DOHH2 (cell line): ENCODE data around the gene MROH8.

Experiments
- H3F3A ChIP-seq: fragments of 200-600 bp; sonication (generic), shearing (Covaris generic); 2 replicates; pipeline ENCODE4 v1.6.0; 2016; ENCODE audit warnings: antibody characterized with exemption, mild to moderate bottlenecking; ENCODE audit not compliant: control insufficient read depth, insufficient read depth
- H3K27ac ChIP-seq: fragments of 200-600 bp; sonication (generic); 2 replicates; pipeline ENCODE4 v1.5.1; 2014; ENCODE audit warnings: low read depth, mild to moderate bottlenecking, low read length, moderate library complexity
- H3K27me3 ChIP-seq: fragments of 200-600 bp; sonication (generic); 2 replicates; pipeline ENCODE4 v1.6.1; 2014; ENCODE audit warnings: mild to moderate bottlenecking, low read length, mixed read lengths; ENCODE audit not compliant: control insufficient read depth
- H3K36me3 ChIP-seq: fragments of 200-600 bp; sonication (generic); 2 replicates; pipeline ENCODE4 v1.6.1; 2014; ENCODE audit warnings: mild to moderate bottlenecking, low read length, moderate library complexity, mixed read lengths; ENCODE audit not compliant: control insufficient read depth
- H3K4me1 ChIP-seq: fragments of 200-600 bp; sonication (generic); 2 replicates; pipeline ENCODE4 v1.6.1; 2014; ENCODE audit warnings: mild to moderate bottlenecking, low read length, mixed read lengths; ENCODE audit not compliant: control insufficient read depth
- H3K4me2 ChIP-seq: fragments of 200-600 bp; sonication (generic); 2 replicates; pipeline ENCODE4 v1.6.0; 2014; ENCODE audit warnings: mild to moderate bottlenecking, low read length, moderate library complexity
- H3K4me3 ChIP-seq: fragments of 200-600 bp; sonication (generic); 2 replicates; pipeline ENCODE4 v1.5.1; 2014; ENCODE audit warnings: mild to moderate bottlenecking, low read length, mixed read lengths
- H3K79me2 ChIP-seq: fragments of 200-600 bp; sonication (generic); 2 replicates; pipeline ENCODE4 v1.6.1; 2014; ENCODE audit warnings: mild to moderate bottlenecking, low read length, mixed read lengths; ENCODE audit not compliant: control insufficient read depth
- H3K9me2 ChIP-seq: fragments of 200-600 bp; sonication (generic); replicated peaks from 2 replicates; pipeline ENCODE4 v1.6.1; 2014; ENCODE audit warnings: mild to moderate bottlenecking, low read length, mixed read lengths; ENCODE audit not compliant: control insufficient read depth
- H3K9me3 ChIP-seq: fragments of 200-600 bp; sonication (generic); 2 replicates; pipeline ENCODE4 v1.6.1; 2014; ENCODE audit warnings: antibody characterized with exemption, low read length, mixed read lengths; ENCODE audit not compliant: control insufficient read depth, insufficient read depth
- H4K20me1 ChIP-seq: fragments of 200-600 bp; sonication (generic); 2 replicates; pipeline ENCODE4 v1.6.0; 2014; ENCODE audit warnings: low read depth, mild to moderate bottlenecking, antibody characterized with exemption, low read length, moderate library complexity; ENCODE audit not compliant: control insufficient read depth, insufficient read depth
- CTCF ChIP-seq: fragments of 200-600 bp; sonication (generic); IDR thresholded peaks from one replicate; pipeline ENCODE4 v1.5.1; 2014; ENCODE audit warnings: antibody characterized with exemption, mild to moderate bottlenecking, low read depth, low read length; ENCODE audit not compliant: poor library complexity, severe bottlenecking
- EZH2phosphoT487 ChIP-seq: fragments of 200-600 bp; sonication (generic); IDR thresholded peaks from 2 replicates; pipeline ENCODE4 v1.6.1; 2017; ENCODE audit warnings: borderline replicate concordance, mild to moderate bottlenecking, antibody characterized with exemption, low read length, moderate library complexity, mixed read lengths

MROH8 gene

GRCh38 chr20:37172836-37173235 is 6.5 kb downstream of the MROH8 start:
- no peaks in the 10 kb centered on the region for H3K27me3 ChIP-seq
- no peaks in the 10 kb centered on the region for H3K9me3 ChIP-seq
- no peak overlapping the region for H3K4me2 ChIP-seq
- peaks cover 2% of the 10 kb centered on the region; the same call in 1 of the 2 replicates for H3K36me3 ChIP-seq
- peaks cover 5% of the 10 kb centered on the region for H3K4me1 ChIP-seq
- no peaks in the 10 kb centered on the region for H4K20me1 ChIP-seq
- H3K27ac ChIP-seq, result no peak overlapping the region
- no peak overlapping the region for H3K4me3 ChIP-seq
- peaks cover 12% of the 10 kb centered on the region for H3K79me2 ChIP-seq
- no peaks in the 10 kb centered on the region for H3F3A ChIP-seq
- no peak for TF ChIP-seq EZH2phosphoT487
- TF ChIP-seq CTCF, result no peak
- H3K9me2 ChIP-seq, result no peaks in the 10 kb centered on the region

GRCh38 chr20:37166867-37167266 is 12.5 kb downstream of the MROH8 start:
- no peaks in the 10 kb centered on the region for H3K9me2 ChIP-seq
- no peaks in the 10 kb centered on the region for H4K20me1 ChIP-seq
- H3K79me2 ChIP-seq, result no peaks in the 10 kb centered on the region
- no peaks in the 10 kb centered on the region for H3F3A ChIP-seq
- H3K4me1 ChIP-seq, result no peaks in the 10 kb centered on the region
- peaks cover 9% of the 10 kb centered on the region; the same call in 1 of the 2 replicates for H3K36me3 ChIP-seq
- no peaks in the 10 kb centered on the region for H3K27me3 ChIP-seq
- no peak overlapping the region for H3K4me2 ChIP-seq
- no peak overlapping the region for H3K27ac ChIP-seq
- TF ChIP-seq EZH2phosphoT487, result no peak
- no peak for TF ChIP-seq CTCF
- H3K9me3 ChIP-seq, result no peaks in the 10 kb centered on the region
- no peak overlapping the region for H3K4me3 ChIP-seq

- TF ChIP-seq CTCF, result no peak
- no peak for TF ChIP-seq EZH2phosphoT487
- no peak overlapping the region for H3K27ac ChIP-seq
These were observed 14.3 kb downstream of the MROH8 start for GRCh38 chr20:37165031-37165430.

More at GRCh38 chr20:37165031-37165430, 14.3 kb downstream of the MROH8 start:
- Histone ChIP-seq H3K79me2 (no peaks in the 10 kb centered on the region), H3K4me2 (no peak overlapping the region), H3K9me3 (no peaks in the 10 kb centered on the region), H4K20me1 (no peaks in the 10 kb centered on the region), H3K9me2 (no peaks in the 10 kb centered on the region), H3K36me3 (peaks cover 9% of the 10 kb centered on the region; the same call in 1 of the 2 replicates), H3F3A (no peaks in the 10 kb centered on the region), H3K27me3 (no peaks in the 10 kb centered on the region), H3K4me3 (no peak overlapping the region), H3K4me1 (no peaks in the 10 kb centered on the region)
